Stomach (tissue), 4 donors: ENCODE measurements around the gene PERM1.

Source experiments
- CTCF ChIP-seq, 7 experiments: fragments of 450-650 bp in 4 of 7; fragments of 200-600 bp in 3 of 7; sonication (generic) in 3 of 7; IDR thresholded peaks; one replicate each; pipeline ENCODE4 v1.5.1; 2016 to 2019; ENCODE audit warnings: antibody characterized with exemption in 7 of 7, control low read depth in 2 of 7, mild to moderate bottlenecking in 1 of 7
- EP300 ChIP-seq: sonication (generic); formaldehyde crosslinking; IDR thresholded peaks from one replicate; pipeline ENCODE4 v1.6.1; 2017; ENCODE audit warnings: antibody characterized with exemption
- POLR2A ChIP-seq, 4 donors: fragments of 450-650 bp; IDR thresholded peaks; one replicate each; pipeline ENCODE4 v1.6.1; 2016; ENCODE audit warnings: antibody characterized with exemption in 4 of 4, control low read depth in 2 of 4, mild to moderate bottlenecking in 1 of 4, moderate library complexity in 1 of 4
- POLR2AphosphoS5 ChIP-seq, 3 donors: sonication (generic); formaldehyde crosslinking; IDR thresholded peaks; one replicate each; pipeline ENCODE4 v1.6.1; 2016; ENCODE audit warnings: antibody characterized with exemption in 3 of 3

DNA sequence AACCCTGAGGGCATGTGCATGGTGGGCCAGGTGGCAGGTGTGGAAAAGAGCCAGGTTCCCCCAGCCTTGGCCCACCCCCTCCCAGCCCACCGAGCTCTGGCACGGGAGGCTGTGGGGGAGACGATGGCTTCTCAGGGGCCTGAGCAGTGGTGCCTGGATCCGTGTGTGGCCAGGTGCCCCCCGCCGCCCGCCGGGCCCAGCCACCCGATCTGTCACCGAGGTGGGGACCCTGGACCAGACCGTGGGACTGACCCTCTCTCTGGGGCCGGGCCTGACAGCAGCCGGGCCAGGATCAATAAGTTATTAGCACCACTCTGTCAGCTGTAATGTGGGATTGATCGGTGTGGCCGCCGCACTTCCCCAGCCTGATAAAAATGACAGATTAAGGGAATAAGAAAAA is 44.4 kb downstream of the PERM1 start:
- TF ChIP-seq CTCF (IDR thresholded peaks at IDR 0.05) (no peak), POLR2A (IDR thresholded peaks at IDR 0.05) (no peak), POLR2AphosphoS5 (IDR thresholded peaks at IDR 0.05) (no peak), EP300 (no peak)
